Uterus (tissue), 4 donors: ENCODE measurements around the gene RANBP6. TPM values are rescaled to one million over a fixed set of nuclear protein-coding genes. Genes with fewer than 3 reads are reported as not detected.
"Not testable (repeated sequence)": the region's sequence is repeated elsewhere in the genome, so short reads cannot be mapped to it uniquely, and the experiment has no call there.

Experiments used
- DNase-seq, 2 donors: peaks; one replicate each; pipeline ENCODE4 v3.0.0-alpha.2; 2019 to 2020
- H3K27ac ChIP-seq, 2 donors: fragments of 200-600 bp; sonication (generic); 1 replicate in 1 of 2; 2 replicates in 1 of 2; pipeline ENCODE4 v1.5.1; 2016 to 2018
- H3K27me3 ChIP-seq, 2 donors: fragments of 200-600 bp; sonication (generic); one replicate each; pipeline ENCODE4 v1.5.1; 2018 to 2019; ENCODE audit warnings: control low read depth in 1 of 2
- H3K36me3 ChIP-seq, 2 donors: fragments of 200-600 bp; sonication (generic); one replicate each; pipeline ENCODE4 v1.5.1; 2019; ENCODE audit warnings: control low read depth in 1 of 2
- H3K4me1 ChIP-seq, 2 donors: fragments of 200-600 bp; sonication (generic); one replicate each; pipeline ENCODE4 v1.5.1; 2018 to 2019; ENCODE audit warnings: control low read depth in 1 of 2
- H3K4me3 ChIP-seq, 2 donors: fragments of 200-600 bp; sonication (generic); 1 replicate in 1 of 2; 2 replicates in 1 of 2; pipeline ENCODE4 v1.5.1; 2018 to 2019; ENCODE audit warnings: mild to moderate bottlenecking in 1 of 2
- H3K9me3 ChIP-seq, 2 donors: fragments of 200-600 bp; sonication (generic); one replicate each; pipeline ENCODE4 v1.5.1; 2019; ENCODE audit warnings: control low read depth in 1 of 2
- POLR2A ChIP-seq, 2 donors: fragments of 450-650 bp; IDR thresholded peaks; one replicate each; pipeline ENCODE4 v1.6.1; 2016; ENCODE audit warnings: antibody characterized with exemption in 2 of 2, mild to moderate bottlenecking in 1 of 2, moderate library complexity in 1 of 2
- intact Hi-C: fragments of 100-400 bp; cut with DNase I; formaldehyde crosslinking; loops from one replicate; pipeline ENCODE4 v1.15.1; 2023; ENCODE audit warnings: low total_unique reads
- total RNA-seq, 4 donors: library from RNA; depleted of rRNA in 3 of 4; stranded (reverse); fragments of >200 nt in 3 of 4; gene quantifications; one replicate each; pipeline versions ENCODE4 v1.1.0 to v1.2.4, GENCODE V29; 2014 to 2023
- TF ChIP-seq, protein P1 (sequence below), 4 experiments: fragments of 200-600 bp in 2 of 4; fragments of 450-650 bp in 2 of 4; sonication (generic) in 2 of 4; IDR thresholded peaks; one replicate each; pipeline ENCODE4 v1.5.1; 2016 to 2019; ENCODE audit warnings: antibody characterized with exemption in 4 of 4, mild to moderate bottlenecking in 2 of 4, moderate library complexity in 1 of 4
- donor health status: DM: yes; HTN: yes; CAD: no.

The RANBP6 gene
- total RNA-seq, 4 donors from 2014 or later = 13.2 to 61.1 (median 25.5) TPM

DNA sequence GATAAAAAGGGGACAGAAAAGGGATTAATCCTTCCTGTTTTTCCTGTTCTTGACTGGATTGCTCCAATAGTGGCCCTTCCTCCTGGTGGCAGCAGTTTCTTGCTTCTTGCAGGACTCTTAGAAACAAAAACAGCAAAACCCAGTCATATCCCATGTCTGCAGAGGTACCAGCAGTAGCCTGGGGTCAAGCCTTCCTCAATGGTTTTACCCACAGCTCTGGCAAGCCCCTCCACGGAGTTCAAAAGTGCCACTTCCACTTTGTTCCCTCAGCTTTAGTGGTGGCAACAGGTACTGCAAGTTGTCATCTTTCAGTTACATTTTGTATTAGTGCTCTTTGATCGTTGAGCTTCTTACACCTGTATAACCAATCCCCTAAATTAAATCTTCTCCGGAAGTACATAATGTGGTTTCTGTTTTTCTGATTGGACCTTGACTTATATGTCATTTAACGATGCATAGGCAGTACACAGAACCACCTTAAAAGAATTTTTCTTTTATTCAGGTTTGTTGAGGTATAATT, 8.7 kb upstream of the RANBP6 start:
- no peaks in the 10 kb centered on the region for H3K36me3 ChIP-seq
- no peaks in the 10 kb centered on the region for H3K4me1 ChIP-seq
- no peak overlapping the region for H3K27ac ChIP-seq
- no peak for DNase-seq
- no peak for TF ChIP-seq POLR2A (IDR thresholded peaks at IDR 0.05)
- TF ChIP-seq, protein P1, sequence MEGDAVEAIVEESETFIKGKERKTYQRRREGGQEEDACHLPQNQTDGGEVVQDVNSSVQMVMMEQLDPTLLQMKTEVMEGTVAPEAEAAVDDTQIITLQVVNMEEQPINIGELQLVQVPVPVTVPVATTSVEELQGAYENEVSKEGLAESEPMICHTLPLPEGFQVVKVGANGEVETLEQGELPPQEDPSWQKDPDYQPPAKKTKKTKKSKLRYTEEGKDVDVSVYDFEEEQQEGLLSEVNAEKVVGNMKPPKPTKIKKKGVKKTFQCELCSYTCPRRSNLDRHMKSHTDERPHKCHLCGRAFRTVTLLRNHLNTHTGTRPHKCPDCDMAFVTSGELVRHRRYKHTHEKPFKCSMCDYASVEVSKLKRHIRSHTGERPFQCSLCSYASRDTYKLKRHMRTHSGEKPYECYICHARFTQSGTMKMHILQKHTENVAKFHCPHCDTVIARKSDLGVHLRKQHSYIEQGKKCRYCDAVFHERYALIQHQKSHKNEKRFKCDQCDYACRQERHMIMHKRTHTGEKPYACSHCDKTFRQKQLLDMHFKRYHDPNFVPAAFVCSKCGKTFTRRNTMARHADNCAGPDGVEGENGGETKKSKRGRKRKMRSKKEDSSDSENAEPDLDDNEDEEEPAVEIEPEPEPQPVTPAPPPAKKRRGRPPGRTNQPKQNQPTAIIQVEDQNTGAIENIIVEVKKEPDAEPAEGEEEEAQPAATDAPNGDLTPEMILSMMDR (IDR thresholded peaks at IDR 0.05) = peak in 3 of 4 experiments; percentile 9 to 27 (median 13)
- H3K27me3 ChIP-seq = no peaks in the 10 kb centered on the region
- H3K9me3 ChIP-seq = no peaks in the 10 kb centered on the region
- intact Hi-C loops = no loop called here
- no peak overlapping the region for H3K4me3 ChIP-seq

DNA sequence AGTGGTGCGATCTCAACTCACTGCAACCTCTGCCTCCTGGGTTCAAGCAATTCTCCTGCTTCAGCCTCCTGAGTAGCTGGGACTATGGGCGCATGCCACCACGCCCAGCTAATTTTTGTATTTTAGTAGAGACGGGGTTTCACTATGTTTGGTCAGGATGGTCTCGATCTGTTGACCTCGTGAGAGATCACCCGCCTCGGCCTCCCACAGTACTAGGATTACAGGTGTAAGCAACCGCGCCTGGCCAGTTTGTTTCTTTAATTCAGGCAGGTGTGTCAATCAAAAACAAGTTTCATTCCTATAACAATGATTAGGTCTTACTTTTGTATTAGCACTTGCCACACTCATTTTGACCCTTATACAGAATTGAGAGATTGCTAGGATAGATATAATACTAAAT, 1.6 kb upstream of the RANBP6 start:
- intact Hi-C loops, H3K4me3 ChIP-seq: not testable (repeated sequence)

DNA sequence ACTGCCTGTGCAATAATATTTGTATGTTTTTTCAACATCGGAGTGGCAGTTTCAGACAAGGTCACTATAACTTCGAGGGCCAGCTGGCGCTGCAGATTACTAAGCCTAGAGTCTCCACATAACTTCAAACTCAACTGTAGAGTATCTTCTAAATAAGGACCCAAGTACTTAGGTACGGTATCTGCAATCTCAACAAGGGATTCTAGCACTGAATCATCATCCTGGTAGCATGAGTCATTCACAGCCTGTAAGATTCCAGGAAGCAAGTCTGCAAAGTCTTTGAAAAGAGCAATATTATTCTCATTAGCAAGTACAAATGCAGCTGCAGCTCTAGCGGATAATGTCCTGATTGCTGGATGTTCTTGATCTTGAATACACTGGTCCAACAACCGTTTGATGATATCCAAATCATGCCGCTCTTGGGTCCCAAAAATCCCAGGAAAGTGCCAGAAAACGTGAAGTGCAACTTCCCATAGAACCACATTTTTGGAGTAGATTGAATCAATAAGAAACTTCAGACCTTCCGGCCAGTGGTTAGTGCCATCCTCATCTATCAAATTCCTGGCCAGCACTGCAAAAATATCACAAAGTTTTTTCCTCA, 654 bp downstream of the RANBP6 start:
- TF ChIP-seq, protein P1 (IDR thresholded peaks at IDR 0.05) = no peak
- no peak for TF ChIP-seq POLR2A (IDR thresholded peaks at IDR 0.05)
- DNase-seq = no peak
- Histone ChIP-seq H3K9me3 (no peaks in the 10 kb centered on the region), H3K27ac (peak overlapping the region; percentile 78 to 81), H3K27me3 (no peaks in the 10 kb centered on the region), H3K36me3 (no peaks in the 10 kb centered on the region), H3K4me1 (peaks cover 4 to 12% of the 10 kb centered on the region in 2 donors), H3K4me3 (peak overlapping the region; percentile 55 to 82)
- intact Hi-C loops = no loop called here

More for the DNA sequence above, 1.6 kb upstream of the RANBP6 start:
- not testable (repeated sequence) for H3K9me3 ChIP-seq, H3K27me3 ChIP-seq, H3K36me3 ChIP-seq, H3K27ac ChIP-seq, DNase-seq
- H3K4me1 ChIP-seq = peaks cover 4 to 12% of the 10 kb centered on the region in 2 donors

DNA sequence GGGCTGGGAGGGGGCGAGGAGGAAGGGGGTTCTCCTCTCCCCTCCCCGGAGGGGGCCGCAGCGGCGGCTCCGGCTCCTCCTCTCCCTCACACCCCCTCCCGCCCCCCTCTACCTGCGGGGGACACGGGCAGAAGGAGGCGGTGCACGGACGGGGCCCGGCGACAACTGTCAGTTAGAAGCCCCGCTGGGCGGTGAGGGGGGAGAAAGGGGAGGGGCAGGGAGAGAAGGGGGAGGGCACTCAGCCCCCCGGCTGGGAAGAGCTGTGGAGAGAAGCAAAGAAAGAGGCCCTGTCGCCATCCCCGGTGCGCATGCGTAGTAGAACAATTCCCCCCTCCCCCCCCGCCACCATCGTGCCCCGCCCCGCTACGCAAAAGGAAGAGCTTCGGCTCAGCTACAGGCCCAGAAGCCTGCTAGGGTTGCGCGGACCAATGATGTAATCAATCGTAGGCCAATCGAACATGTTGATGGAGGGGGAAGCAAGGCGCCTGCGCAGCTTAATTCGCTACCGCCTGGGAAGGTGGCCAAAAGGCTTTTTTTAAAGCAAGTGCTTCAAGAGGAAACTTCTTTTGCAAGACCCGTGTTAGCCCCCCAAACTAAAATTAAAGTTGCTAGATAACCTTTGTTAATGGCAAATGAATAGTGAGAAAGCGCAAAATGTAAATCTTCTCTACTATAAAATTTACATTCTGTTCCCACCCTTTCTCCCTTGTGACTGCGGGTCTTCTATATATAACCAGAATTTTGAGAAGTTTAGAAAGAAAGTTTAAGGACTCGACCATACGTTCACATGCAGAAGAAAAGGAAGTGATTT, 7.0 kb downstream of the RANBP6 start:
- Histone ChIP-seq H3K27ac (peak overlapping the region; percentile 98 to 100), H3K4me1 (peaks cover 0 to 14% of the 10 kb centered on the region in 2 donors), H3K4me3 (peak overlapping the region; percentile 73 to 82), H3K9me3 (no peaks in the 10 kb centered on the region), H3K27me3 (no peaks in the 10 kb centered on the region), H3K36me3 (no peaks in the 10 kb centered on the region)
- peak; percentile 93 to 97 for DNase-seq
- intact Hi-C loops = no loop called here
- peak in 1 of 2 donors; percentile 12 for TF ChIP-seq POLR2A (IDR thresholded peaks at IDR 0.05)
- TF ChIP-seq, protein P1 (IDR thresholded peaks at IDR 0.05) = no peak

DNA sequence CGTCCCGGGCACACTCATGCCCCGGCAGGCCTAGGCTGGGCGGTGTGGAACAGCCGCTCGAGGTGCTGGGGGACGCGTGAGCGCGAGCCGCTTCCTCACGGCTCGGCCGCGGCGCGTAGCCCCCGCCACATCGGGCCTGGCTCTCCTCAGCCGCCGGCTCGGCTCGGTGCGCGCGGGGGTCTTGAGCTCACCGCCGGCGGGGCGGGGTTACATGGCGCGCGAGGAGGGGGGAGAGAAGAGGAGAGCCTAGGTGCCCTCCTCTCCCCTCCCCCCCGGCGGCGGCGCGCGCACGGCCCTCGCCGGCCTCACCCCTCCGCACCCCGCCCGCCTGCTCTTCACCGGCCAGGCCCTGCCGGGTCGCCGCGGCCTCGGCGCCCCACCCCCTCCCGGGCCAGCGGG, 7.7 kb downstream of the RANBP6 start:
- Histone ChIP-seq H3K4me1 (peaks cover 0 to 14% of the 10 kb centered on the region in 2 donors), H3K27me3 (no peaks in the 10 kb centered on the region), H3K4me3 (peak overlapping the region; percentile 73 to 82), H3K36me3 (no peaks in the 10 kb centered on the region), H3K27ac (peak overlapping the region; percentile 98 to 100), H3K9me3 (no peaks in the 10 kb centered on the region)
- peak; percentile 82 for DNase-seq
- TF ChIP-seq, protein P1 (IDR thresholded peaks at IDR 0.05) = no peak
- peak in 1 of 2 donors; percentile 36 for TF ChIP-seq POLR2A (IDR thresholded peaks at IDR 0.05)
- intact Hi-C loops = no loop called here
